HepG2 (cell line): Measurements from ENCODE around the gene DNAAF8. TPM values are rescaled to one million over a fixed set of nuclear protein-coding genes. Genes with fewer than 3 reads are reported as not detected.

ENCODE experiments used
- CREB1 ChIP-seq, 2 experiments: fragments of 450-650 bp in 1 of 2; IDR thresholded peaks; 2 replicates each; pipeline ENCODE4 v1.6.1; 2016 to 2017; ENCODE audit warnings: control low read depth in 1 of 2, mild to moderate bottlenecking in 1 of 2, missing compliant biosample characterization in 1 of 2, missing genetic modification characterization in 1 of 2
- EHMT2 ChIP-seq: fragments of 200-600 bp; sonication (generic); IDR thresholded peaks from 2 replicates; pipeline ENCODE4 v1.7.0; 2017; ENCODE audit warnings: antibody characterized with exemption, low read depth, low read length, borderline replicate concordance
- FLYWCH1 ChIP-seq: sonication (generic); formaldehyde crosslinking; IDR thresholded peaks from 2 replicates; pipeline ENCODE4 v1.8.1; 2023; ENCODE audit warnings: mild to moderate bottlenecking, missing genetic modification reagents
- KDM5A ChIP-seq: fragments of 200-600 bp; sonication (generic); IDR thresholded peaks from 2 replicates; pipeline ENCODE4 v1.7.0; 2018; ENCODE audit warnings: antibody characterized with exemption, mild to moderate bottlenecking, low read length, borderline replicate concordance
- MAFK ChIP-seq, 2 experiments: IDR thresholded peaks in 1 of 2; conservative IDR thresholded peaks in 1 of 2; 2 replicates each; pipeline ENCODE4 v1.6.1; 2011; ENCODE audit warnings: improper control_type of control experiment in 2 of 2, low read length in 2 of 2
- NFRKB ChIP-seq: fragments of 450-650 bp; IDR thresholded peaks from 2 replicates; pipeline ENCODE4 v1.6.1; 2017
- NFYB ChIP-seq: sonication (generic); formaldehyde crosslinking; IDR thresholded peaks from 2 replicates; pipeline ENCODE4 v1.4.0; 2020; ENCODE audit warnings: missing genetic modification reagents
- NRL ChIP-seq: sonication (generic); formaldehyde crosslinking; IDR thresholded peaks from 2 replicates; pipeline ENCODE4 v1.5.0; 2020; ENCODE audit warnings: missing genetic modification reagents, mild to moderate bottlenecking, moderate library complexity, borderline replicate concordance
- ONECUT2 ChIP-seq: sonication (generic); formaldehyde crosslinking; IDR thresholded peaks from 2 replicates; pipeline ENCODE4 v1.4.0; 2020; ENCODE audit warnings: missing genetic modification reagents
- REL ChIP-seq: sonication (generic); formaldehyde crosslinking; conservative IDR thresholded peaks from 2 replicates; pipeline ENCODE4 v1.8.0; 2022; ENCODE audit warnings: mild to moderate bottlenecking, missing genetic modification reagents, moderate library complexity
- SAFB2 ChIP-seq: sonication (generic); formaldehyde crosslinking; IDR thresholded peaks from 2 replicates; pipeline ENCODE4 v1.5.1; 2020; ENCODE audit warnings: missing genetic modification reagents, low read depth, mild to moderate bottlenecking, borderline replicate concordance
- SIX4 ChIP-seq: sonication (generic); formaldehyde crosslinking; IDR thresholded peaks from 2 replicates; pipeline ENCODE4 v1.4.0; 2020; ENCODE audit warnings: missing genetic modification reagents
- STAG1 ChIP-seq: sonication (generic); formaldehyde crosslinking; IDR thresholded peaks from 2 replicates; pipeline ENCODE4 v1.4.0; 2020; ENCODE audit warnings: missing genetic modification reagents
- ZBTB2 ChIP-seq: sonication (generic); formaldehyde crosslinking; IDR thresholded peaks from 2 replicates; pipeline ENCODE4 v1.8.0; 2022; ENCODE audit warnings: low read depth, missing genetic modification reagents
- ZBTB8A ChIP-seq: sonication (generic); formaldehyde crosslinking; IDR thresholded peaks from 2 replicates; pipeline ENCODE4 v1.4.0; 2020; ENCODE audit warnings: mild to moderate bottlenecking, low read depth, missing genetic modification reagents, borderline replicate concordance
- ZNF33A ChIP-seq: sonication (generic); formaldehyde crosslinking; IDR thresholded peaks from 2 replicates; pipeline ENCODE4 v1.5.1; 2020; ENCODE audit warnings: missing genetic modification reagents, mild to moderate bottlenecking, moderate library complexity, borderline replicate concordance
- ZNF468 ChIP-seq: sonication (generic); formaldehyde crosslinking; IDR thresholded peaks from 2 replicates; pipeline ENCODE4 v1.8.0; 2022; ENCODE audit warnings: mild to moderate bottlenecking, moderate library complexity, missing genetic modification reagents
- ZNF530 ChIP-seq: sonication (generic); formaldehyde crosslinking; IDR thresholded peaks from 2 replicates; pipeline ENCODE4 v1.5.0; 2020; ENCODE audit warnings: low read depth, mild to moderate bottlenecking, missing genetic modification reagents
- ZNF589 ChIP-seq: sonication (generic); formaldehyde crosslinking; conservative IDR thresholded peaks from 2 replicates; pipeline ENCODE4 v1.8.0; 2022; ENCODE audit warnings: mild to moderate bottlenecking, moderate library complexity, missing genetic modification reagents
- ZNF674 ChIP-seq: sonication (generic); formaldehyde crosslinking; IDR thresholded peaks from 2 replicates; pipeline ENCODE4 v1.5.0; 2020; ENCODE audit warnings: low read depth, mild to moderate bottlenecking, missing genetic modification reagents
- ZNF746 ChIP-seq: sonication (generic); formaldehyde crosslinking; IDR thresholded peaks from 2 replicates; pipeline ENCODE4 v1.8.0; 2022; ENCODE audit warnings: mild to moderate bottlenecking, missing genetic modification reagents
- ZSCAN20 ChIP-seq: sonication (generic); formaldehyde crosslinking; IDR thresholded peaks from 2 replicates; pipeline ENCODE4 v1.4.0; 2020; ENCODE audit warnings: missing genetic modification reagents, mild to moderate bottlenecking, borderline replicate concordance
- polyA plus RNA-seq, 8 experiments: library from polyadenylated mRNA; depleted of rRNA in 3 of 8; stranded (reverse) in 7 of 8; unstranded in 1 of 8; fragments of >200 nt; fragmentation: Illumina TruSeq in 4 of 8; extraction: Trizol in 4 of 8; gene quantifications; 2 replicates each; pipeline versions ENCODE4 v1.2.1 to v1.2.3, GENCODE V29; 2011 to 2016; ENCODE audit warnings: low read depth in 4 of 8, missing spikeins in 1 of 8, mixed read lengths in 1 of 8; ENCODE audit not compliant: insufficient read depth in 1 of 8
- total RNA-seq, 5 experiments: library from RNA; depleted of rRNA; stranded (reverse); fragments of >200 nt; fragmentation: Illumina TruSeq; extraction: Trizol; gene quantifications; 2 replicates each; pipeline ENCODE4 v1.2.3, GENCODE V29; 2016; ENCODE audit warnings: low read depth in 1 of 5
- TF ChIP-seq, protein P1 (sequence below): sonication (generic); formaldehyde crosslinking; IDR thresholded peaks from 2 replicates; pipeline ENCODE4 v1.4.0; 2020; ENCODE audit warnings: low read depth, missing genetic modification reagents

Gene DNAAF8
- total and polyA plus RNA-seq, 2 of the 13 experiments (the other 11 are each of a cell fraction or from before 2014, with no cell fraction given) = 0.44 TPM; not detected in 1

- no peak for TF ChIP-seq ZBTB8A
- TF ChIP-seq REL (CRISPR knock-in tag) = peak; percentile 63; the same call in 1 of the 2 replicates
- TF ChIP-seq MAFK (conservative IDR thresholded peaks at IDR 0.05 in 1 of 2, IDR thresholded peaks at IDR 0.05 in 1 of 2; ENCODE audit: low read length in 2 of 2) = no peak
- TF ChIP-seq SIX4 (CRISPR knock-in tag) = no peak; the same call in 1 of the 2 replicates
- TF ChIP-seq, protein P1, sequence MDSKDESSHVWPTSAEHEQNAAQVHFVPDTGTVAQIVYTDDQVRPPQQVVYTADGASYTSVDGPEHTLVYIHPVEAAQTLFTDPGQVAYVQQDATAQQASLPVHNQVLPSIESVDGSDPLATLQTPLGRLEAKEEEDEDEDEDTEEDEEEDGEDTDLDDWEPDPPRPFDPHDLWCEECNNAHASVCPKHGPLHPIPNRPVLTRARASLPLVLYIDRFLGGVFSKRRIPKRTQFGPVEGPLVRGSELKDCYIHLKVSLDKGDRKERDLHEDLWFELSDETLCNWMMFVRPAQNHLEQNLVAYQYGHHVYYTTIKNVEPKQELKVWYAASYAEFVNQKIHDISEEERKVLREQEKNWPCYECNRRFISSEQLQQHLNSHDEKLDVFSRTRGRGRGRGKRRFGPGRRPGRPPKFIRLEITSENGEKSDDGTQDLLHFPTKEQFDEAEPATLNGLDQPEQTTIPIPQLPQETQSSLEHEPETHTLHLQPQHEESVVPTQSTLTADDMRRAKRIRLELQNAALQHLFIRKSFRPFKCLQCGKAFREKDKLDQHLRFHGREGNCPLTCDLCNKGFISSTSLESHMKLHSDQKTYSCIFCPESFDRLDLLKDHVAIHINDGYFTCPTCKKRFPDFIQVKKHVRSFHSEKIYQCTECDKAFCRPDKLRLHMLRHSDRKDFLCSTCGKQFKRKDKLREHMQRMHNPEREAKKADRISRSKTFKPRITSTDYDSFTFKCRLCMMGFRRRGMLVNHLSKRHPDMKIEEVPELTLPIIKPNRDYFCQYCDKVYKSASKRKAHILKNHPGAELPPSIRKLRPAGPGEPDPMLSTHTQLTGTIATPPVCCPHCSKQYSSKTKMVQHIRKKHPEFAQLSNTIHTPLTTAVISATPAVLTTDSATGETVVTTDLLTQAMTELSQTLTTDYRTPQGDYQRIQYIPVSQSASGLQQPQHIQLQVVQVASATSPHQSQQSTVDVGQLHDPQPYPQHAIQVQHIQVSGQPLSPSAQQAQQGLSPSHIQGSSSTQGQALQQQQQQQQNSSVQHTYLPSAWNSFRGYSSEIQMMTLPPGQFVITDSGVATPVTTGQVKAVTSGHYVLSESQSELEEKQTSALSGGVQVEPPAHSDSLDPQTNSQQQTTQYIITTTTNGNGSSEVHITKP (CRISPR knock-in tag) = no peak
- TF ChIP-seq NFRKB = no peak
- TF ChIP-seq ZSCAN20 (CRISPR knock-in tag) = peak; percentile 87
- TF ChIP-seq STAG1 (CRISPR knock-in tag) = peak; percentile 31
- TF ChIP-seq ZNF530 = no peak
- peak; percentile 59; the same call in 1 of the 2 replicates for TF ChIP-seq KDM5A
- TF ChIP-seq ZBTB2 (CRISPR knock-in tag) = peak; percentile 100
- TF ChIP-seq ZNF468 (CRISPR knock-in tag) = no peak
- no peak for TF ChIP-seq ZNF674 (CRISPR knock-in tag)
- TF ChIP-seq ZNF33A = 0 out of 2 replicates have a peak, but pooled peaks have one; percentile 60
- no peak for TF ChIP-seq ONECUT2 (CRISPR knock-in tag)
- TF ChIP-seq CREB1 (IDR thresholded peaks at IDR 0.05) = peak; percentile 71
- peak; percentile 69 for TF ChIP-seq CREB1 (CRISPR knock-in tag; IDR thresholded peaks at IDR 0.05)
- TF ChIP-seq SAFB2 = no peak
- peak; percentile 17; the same call in 1 of the 2 replicates for TF ChIP-seq ZNF589 (CRISPR knock-in tag)
- TF ChIP-seq NFYB (CRISPR knock-in tag) = peak; percentile 88
- no peak for TF ChIP-seq FLYWCH1 (CRISPR knock-in tag)
- TF ChIP-seq EHMT2 = no peak
- 0 out of 2 replicates have a peak, but pooled peaks have one; percentile 17 for TF ChIP-seq ZNF746 (CRISPR knock-in tag)
- TF ChIP-seq NRL (CRISPR knock-in tag) = no peak; the same call in 1 of the 2 replicates
Measured at GRCh38 chr16:4734063-4734729, at the start of gene DNAAF8, which contains the start of gene ANKS3 (continued).
